Omental fat pad (tissue), 4 donors: ENCODE measurements around the gene UBAP2. TPM values are rescaled to one million over a fixed set of nuclear protein-coding genes. Genes with fewer than 3 reads are reported as not detected.

Source experiments
- ATAC-seq: fragments of 150-250 bp; one replicate; pipeline ENCODE4 v1.9.1; 2016; ENCODE audit warnings: mild to moderate bottlenecking, moderate library complexity; ENCODE audit not compliant: low FRiP score
- DNase-seq: peaks from one replicate; pipeline ENCODE4 v3.0.0-alpha.2; 2019; ENCODE audit warnings: low spot score
- total RNA-seq, 4 donors: library from RNA; depleted of rRNA; stranded (reverse); fragments of >200 nt; gene quantifications; one replicate each; pipeline ENCODE4 v1.1.0, GENCODE V29; 2016
- TF ChIP-seq, protein P1 (sequence below), 3 donors: fragments of 450-650 bp; IDR thresholded peaks; one replicate each; pipeline ENCODE4 v1.5.1; 2016 to 2017; ENCODE audit warnings: antibody characterized with exemption in 3 of 3, mild to moderate bottlenecking in 3 of 3, moderate library complexity in 2 of 3

The UBAP2 gene
- total RNA-seq, 4 donors from 2014 or later, result 16.1 to 27.6 (median 20.9) TPM

DNA sequence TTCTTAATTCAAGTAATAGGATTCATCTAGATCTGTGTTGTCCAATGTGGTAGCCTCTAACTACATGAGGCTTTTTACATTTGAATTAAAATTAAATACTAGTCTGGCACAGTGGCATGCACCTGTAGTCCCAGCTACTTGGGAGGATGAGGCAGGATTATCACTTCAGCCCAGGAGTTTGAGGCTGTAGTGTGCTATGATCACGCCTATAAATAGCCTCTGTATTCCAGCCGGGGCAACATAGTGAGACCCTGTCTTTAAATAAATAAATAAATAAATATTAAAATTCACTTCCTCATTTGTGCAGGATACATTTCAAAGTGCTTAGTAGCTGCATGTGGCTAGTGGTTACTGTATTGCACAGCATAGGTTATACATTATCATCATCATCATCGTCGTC is 139.9 kb downstream of the UBAP2 start:
- no peak for ATAC-seq
- TF ChIP-seq, protein P1, sequence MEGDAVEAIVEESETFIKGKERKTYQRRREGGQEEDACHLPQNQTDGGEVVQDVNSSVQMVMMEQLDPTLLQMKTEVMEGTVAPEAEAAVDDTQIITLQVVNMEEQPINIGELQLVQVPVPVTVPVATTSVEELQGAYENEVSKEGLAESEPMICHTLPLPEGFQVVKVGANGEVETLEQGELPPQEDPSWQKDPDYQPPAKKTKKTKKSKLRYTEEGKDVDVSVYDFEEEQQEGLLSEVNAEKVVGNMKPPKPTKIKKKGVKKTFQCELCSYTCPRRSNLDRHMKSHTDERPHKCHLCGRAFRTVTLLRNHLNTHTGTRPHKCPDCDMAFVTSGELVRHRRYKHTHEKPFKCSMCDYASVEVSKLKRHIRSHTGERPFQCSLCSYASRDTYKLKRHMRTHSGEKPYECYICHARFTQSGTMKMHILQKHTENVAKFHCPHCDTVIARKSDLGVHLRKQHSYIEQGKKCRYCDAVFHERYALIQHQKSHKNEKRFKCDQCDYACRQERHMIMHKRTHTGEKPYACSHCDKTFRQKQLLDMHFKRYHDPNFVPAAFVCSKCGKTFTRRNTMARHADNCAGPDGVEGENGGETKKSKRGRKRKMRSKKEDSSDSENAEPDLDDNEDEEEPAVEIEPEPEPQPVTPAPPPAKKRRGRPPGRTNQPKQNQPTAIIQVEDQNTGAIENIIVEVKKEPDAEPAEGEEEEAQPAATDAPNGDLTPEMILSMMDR (IDR thresholded peaks at IDR 0.05), result no peak

DNA sequence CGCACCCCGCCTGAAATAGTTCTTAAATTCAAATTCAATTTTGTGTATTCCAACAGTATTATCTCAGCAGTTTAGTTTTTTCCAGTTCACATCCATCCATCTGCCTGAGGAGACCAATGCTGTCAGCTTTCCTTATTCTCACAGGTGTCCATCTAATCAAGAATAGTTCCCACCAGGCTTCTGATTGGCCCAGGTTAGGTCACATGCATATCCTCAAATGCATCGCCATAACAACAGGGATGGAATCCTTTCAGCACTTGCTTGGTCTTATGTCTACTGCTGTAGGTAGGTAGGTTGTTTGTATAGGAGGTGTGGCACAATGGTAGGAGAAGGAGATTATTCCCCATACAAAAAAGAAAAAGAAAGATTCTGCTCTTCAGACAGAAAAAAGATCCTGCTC is 140.6 kb downstream of the UBAP2 start:
- TF ChIP-seq, protein P1 (IDR thresholded peaks at IDR 0.05), result no peak
- DNase-seq (no peak), ATAC-seq (no peak)

More for the DNA sequence above, 139.9 kb downstream of the UBAP2 start:
- DNase-seq, result no peak

DNA sequence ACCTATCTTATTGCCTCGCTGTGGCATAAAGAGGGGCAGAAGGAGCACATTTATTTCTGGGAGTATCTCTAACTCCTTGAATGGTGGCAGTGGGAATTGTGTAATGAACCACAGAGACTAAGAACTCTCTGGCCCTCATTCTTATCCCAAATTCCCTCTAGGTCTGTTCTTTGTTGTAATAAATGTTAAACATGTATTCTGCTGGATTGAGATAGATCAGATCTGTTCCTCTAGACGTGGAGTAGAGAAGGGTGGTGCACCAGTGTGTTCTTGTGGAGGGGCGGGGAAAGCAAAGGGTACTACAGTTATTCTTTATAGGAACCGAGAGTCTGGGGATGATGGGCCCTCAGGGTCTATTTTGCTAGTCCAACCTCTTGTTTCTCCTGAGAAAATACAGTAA is 141.3 kb downstream of the UBAP2 start:
- DNase-seq (no peak), ATAC-seq (no peak)
- TF ChIP-seq, protein P1 (IDR thresholded peaks at IDR 0.05), result no peak

DNA sequence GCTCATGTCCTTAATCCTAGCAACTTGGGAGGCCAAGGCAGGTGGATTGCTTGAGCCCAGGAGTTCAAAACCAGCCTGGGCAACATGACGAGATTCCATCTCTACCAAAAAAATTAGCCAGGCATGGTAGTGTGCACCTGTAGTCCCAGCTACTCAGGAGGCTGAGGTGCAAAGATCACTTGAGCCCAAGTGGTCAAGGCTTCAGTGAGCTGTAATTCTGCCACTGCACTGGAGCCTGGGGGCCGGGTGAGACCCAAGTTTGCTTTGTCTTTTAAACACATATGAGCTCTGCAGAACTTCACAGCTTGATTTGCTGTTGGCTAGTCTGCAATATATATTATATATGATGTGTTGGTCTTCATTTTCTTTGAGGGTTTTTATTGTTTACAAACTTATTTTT is 141.9 kb downstream of the UBAP2 start:
- DNase-seq, result no peak
- no peak for ATAC-seq
- TF ChIP-seq, protein P1 (IDR thresholded peaks at IDR 0.05), result no peak

DNA sequence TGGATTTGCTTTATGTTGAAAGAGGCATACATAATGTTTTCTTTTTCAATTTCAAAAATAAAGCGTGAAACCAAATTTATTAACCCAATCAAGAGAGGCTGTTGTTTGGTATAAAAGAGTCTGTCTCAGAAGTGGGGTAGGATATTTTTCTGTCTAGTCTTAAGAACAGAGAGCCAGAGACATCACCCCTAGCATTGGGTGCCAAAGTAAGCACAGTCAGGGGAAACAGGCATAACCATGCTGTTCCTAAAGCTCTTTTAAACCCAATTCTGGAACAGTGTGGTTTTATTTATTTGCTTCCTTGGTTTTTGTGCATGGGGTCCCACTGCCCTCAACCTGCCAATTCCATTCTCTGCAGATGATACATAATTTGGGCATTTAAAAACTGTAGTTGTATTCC is 143.6 kb downstream of the UBAP2 start:
- no peak for DNase-seq
- ATAC-seq, result no peak

DNA sequence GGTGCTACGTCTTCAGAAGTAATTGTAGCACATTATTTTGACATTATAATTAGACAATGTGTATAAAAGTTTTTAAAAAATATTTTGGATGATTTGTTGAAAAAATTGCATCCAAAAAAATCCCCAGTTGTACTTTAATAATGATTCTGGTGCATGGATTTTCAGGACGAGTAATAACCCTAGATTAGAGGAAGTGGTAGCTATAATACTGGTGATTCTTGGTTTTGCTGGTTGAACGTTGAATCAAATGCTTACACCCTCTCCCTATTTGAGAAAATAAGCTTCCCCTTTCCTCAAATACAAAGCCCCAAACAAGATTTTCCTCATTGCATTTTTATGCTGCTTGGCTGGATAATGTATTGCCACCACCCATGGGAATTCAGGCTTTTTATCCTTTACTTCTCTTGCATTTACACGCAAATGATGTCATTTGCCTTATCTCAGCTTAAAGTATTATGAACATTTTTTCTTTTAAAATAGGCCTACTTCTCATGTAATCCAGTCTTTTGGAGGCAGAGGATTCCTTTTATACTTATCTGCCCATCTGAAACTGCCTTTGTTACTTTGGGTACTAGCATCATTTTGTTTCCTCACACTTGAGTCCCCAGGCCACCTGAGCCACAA is 145.4 kb downstream of the UBAP2 start:
- DNase-seq (no peak), ATAC-seq (no peak)
- TF ChIP-seq, protein P1 (IDR thresholded peaks at IDR 0.05), result no peak

More for the DNA sequence above, 143.6 kb downstream of the UBAP2 start:
- TF ChIP-seq, protein P1 (IDR thresholded peaks at IDR 0.05), result no peak

DNA sequence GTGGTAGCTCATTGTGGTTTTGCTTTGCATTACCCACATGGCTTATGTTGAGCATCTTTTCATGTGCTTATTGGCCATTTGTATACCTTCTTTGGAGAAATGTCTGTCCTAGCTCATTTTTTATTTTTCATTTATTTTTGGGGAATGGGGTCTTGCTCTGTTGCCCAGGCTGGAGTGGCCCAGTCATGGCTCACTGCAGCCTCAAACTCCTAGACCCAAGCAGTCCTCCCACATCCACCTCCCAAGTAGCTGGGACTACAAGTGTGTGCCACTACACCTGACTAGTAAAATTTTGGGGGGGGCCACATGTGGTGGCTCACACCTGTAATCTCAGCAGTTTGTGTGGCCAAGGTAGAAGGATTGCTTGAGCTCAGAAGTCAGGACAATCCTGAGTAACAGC is 154.4 kb downstream of the UBAP2 start:
- TF ChIP-seq, protein P1 (IDR thresholded peaks at IDR 0.05), result no peak
- DNase-seq (no peak), ATAC-seq (no peak)
